ENCODE data around the gene MYBPH. TPM values are rescaled to one million over a fixed set of nuclear protein-coding genes. Genes with fewer than 3 reads are reported as not detected.

The MYBPH gene
- total and polyA plus RNA-seq, 7 donors: not detected

GRCh38 chr1:203147376-203147775, 28.2 kb downstream of the MYBPH start:
- intact Hi-C loops (cut with DNase I): no loop called here
- Histone ChIP-seq H3K27ac (no peak overlapping the region), H3K36me3 (no peaks in the 10 kb centered on the region), H3K4me3 (no peak overlapping the region), H3K9me3 (no peaks in the 10 kb centered on the region), H3K4me1 (no peaks in the 10 kb centered on the region), H3K27me3 (no peaks in the 10 kb centered on the region)
- 86 to 89% methylated on average over 5 of the region's 5 CpGs for WGBS, 2 donors
- no peak for TF ChIP-seq EP300 (IDR thresholded peaks at IDR 0.05)
- TF ChIP-seq POLR2AphosphoS5 (IDR thresholded peaks at IDR 0.05): no peak
- no peak for TF ChIP-seq CTCF (IDR thresholded peaks at IDR 0.05)
- TF ChIP-seq POLR2A (IDR thresholded peaks at IDR 0.05): no peak
- no peak for DNase-seq

- Histone ChIP-seq H3K9me3 (no peaks in the 10 kb centered on the region), H3K4me3 (no peak overlapping the region), H3K4me1 (no peaks in the 10 kb centered on the region), H3K27me3 (no peaks in the 10 kb centered on the region), H3K27ac (no peak overlapping the region), H3K36me3 (no peaks in the 10 kb centered on the region)
- intact Hi-C loops (cut with DNase I): no loop called here
- WGBS, 2 donors: 88 to 94% methylated on average over 7 of the region's 7 CpGs
- TF ChIP-seq EP300 (IDR thresholded peaks at IDR 0.05) (no peak), POLR2AphosphoS5 (IDR thresholded peaks at IDR 0.05) (no peak), CTCF (IDR thresholded peaks at IDR 0.05) (no peak)
- no peak for DNase-seq
Observed at GRCh38 chr1:203146537-203146936, 29.1 kb downstream of the MYBPH start.

- no peaks in the 10 kb centered on the region for H3K36me3 ChIP-seq
- H3K4me3 ChIP-seq: no peak overlapping the region
- H3K9me3 ChIP-seq: no peaks in the 10 kb centered on the region
- 94 to 98% methylated on average over 2 of the region's 2 CpGs for WGBS, 2 donors
- TF ChIP-seq POLR2A (IDR thresholded peaks at IDR 0.05) (no peak), EP300 (IDR thresholded peaks at IDR 0.05) (no peak), CTCF (IDR thresholded peaks at IDR 0.05) (no peak)
- H3K27ac ChIP-seq: no peak overlapping the region
- H3K27me3 ChIP-seq: no peaks in the 10 kb centered on the region
- no peak for DNase-seq
- H3K4me1 ChIP-seq: no peaks in the 10 kb centered on the region
- intact Hi-C loops (cut with DNase I): no loop called here
Observed at GRCh38 chr1:203146042-203146369, 29.6 kb downstream of the MYBPH start.

- H3K27me3 ChIP-seq: no peaks in the 10 kb centered on the region
Observed at GRCh38 chr1:203145321-203146041, 30.1 kb downstream of the MYBPH start.

More at GRCh38 chr1:203145321-203146041, 30.1 kb downstream of the MYBPH start:
- WGBS, 2 donors: 89 to 91% methylated on average over 13 of the region's 13 CpGs
- Histone ChIP-seq H3K4me3 (no peak overlapping the region), H3K4me1 (no peaks in the 10 kb centered on the region), H3K9me3 (no peaks in the 10 kb centered on the region), H3K36me3 (no peaks in the 10 kb centered on the region), H3K27ac (no peak overlapping the region)
- intact Hi-C loops (cut with DNase I): no loop called here
- TF ChIP-seq POLR2A (IDR thresholded peaks at IDR 0.05) (no peak), CTCF (IDR thresholded peaks at IDR 0.05) (no peak)
- no peak for DNase-seq

Data from sigmoid colon (tissue), 7 donors.